H9 (cell line): ENCODE results near the gene MBP. TPM values are rescaled to one million over a fixed set of nuclear protein-coding genes. Genes with fewer than 3 reads are reported as not detected.

ENCODE experiments used
- DNase-seq: peaks from one replicate; pipeline ENCODE4 v3.0.0-alpha.2; 2017
- H2AFZ ChIP-seq: one replicate; pipeline ENCODE4 v1.6.1; 2013; ENCODE audit warnings: mild to moderate bottlenecking, low read length, control low read depth, moderate library complexity
- H2AK5ac ChIP-seq: 2 replicates; pipeline ENCODE4 v1.6.1; 2013; ENCODE audit warnings: low read length, control low read depth, mixed read lengths; ENCODE audit not compliant: insufficient read length
- H2BK120ac ChIP-seq: one replicate; pipeline ENCODE4 v1.6.1; 2013; ENCODE audit warnings: low read depth, mild to moderate bottlenecking, low read length, control low read depth, inconsistent platforms; ENCODE audit not compliant: poor library complexity, severe bottlenecking
- H2BK12ac ChIP-seq: 2 replicates; pipeline ENCODE4 v1.6.1; 2013; ENCODE audit warnings: low read length, control low read depth, mixed read lengths, low read depth; ENCODE audit not compliant: insufficient read length
- H2BK15ac ChIP-seq: 2 replicates; pipeline ENCODE4 v1.6.1; 2013; ENCODE audit warnings: low read depth, low read length, control low read depth
- H2BK20ac ChIP-seq: one replicate; pipeline ENCODE4 v1.6.1; 2013; ENCODE audit warnings: low read depth, mild to moderate bottlenecking, low read length, control low read depth, inconsistent platforms; ENCODE audit not compliant: poor library complexity, severe bottlenecking
- H2BK5ac ChIP-seq: 2 replicates; pipeline ENCODE4 v1.6.1; 2013; ENCODE audit warnings: low read length, control low read depth, mixed read lengths; ENCODE audit not compliant: insufficient read length
- H3K14ac ChIP-seq: 2 replicates; pipeline ENCODE4 v1.6.1; 2013; ENCODE audit warnings: low read length, control low read depth; ENCODE audit not compliant: insufficient read depth
- H3K18ac ChIP-seq: 2 replicates; pipeline ENCODE4 v1.6.1; 2013; ENCODE audit warnings: low read depth, mild to moderate bottlenecking, mixed read lengths, low read length, control low read depth; ENCODE audit not compliant: insufficient read length
- H3K23ac ChIP-seq: 2 replicates; pipeline ENCODE4 v1.6.1; 2013; ENCODE audit warnings: low read length, control low read depth, mixed read lengths, low read depth; ENCODE audit not compliant: insufficient read length
- H3K23me2 ChIP-seq: 2 replicates; pipeline ENCODE4 v1.6.1; 2013; ENCODE audit warnings: low read depth, mild to moderate bottlenecking, mixed read lengths, low read length, control low read depth; ENCODE audit not compliant: insufficient read length, poor library complexity, severe bottlenecking
- H3K27ac ChIP-seq: 2 replicates; pipeline ENCODE4 v1.5.1; 2013; ENCODE audit warnings: low read length, control low read depth, mixed read lengths, low read depth; ENCODE audit not compliant: insufficient read length
- H3K27me3 ChIP-seq: 2 replicates; pipeline ENCODE4 v1.6.1; 2013; ENCODE audit warnings: low read length, control low read depth, inconsistent platforms; ENCODE audit not compliant: insufficient read depth
- H3K4ac ChIP-seq: 2 replicates; pipeline ENCODE4 v1.6.1; 2013; ENCODE audit warnings: low read depth, mild to moderate bottlenecking, control low read depth, inconsistent platforms, low read length, moderate library complexity
- H3K4me1 ChIP-seq: 2 replicates; pipeline ENCODE4 v1.6.1; 2013; ENCODE audit warnings: low read length, control low read depth, inconsistent platforms; ENCODE audit not compliant: insufficient read depth
- H3K4me2 ChIP-seq: 2 replicates; pipeline ENCODE4 v1.6.1; 2013; ENCODE audit warnings: low read length, control low read depth, mixed read lengths; ENCODE audit not compliant: insufficient read length, insufficient read depth
- H3K56ac ChIP-seq: 2 replicates; pipeline ENCODE4 v1.6.1; 2013; ENCODE audit warnings: low read depth, mild to moderate bottlenecking, mixed read lengths, low read length, control low read depth; ENCODE audit not compliant: insufficient read length
- H3K79me1 ChIP-seq: 2 replicates; pipeline ENCODE4 v1.6.1; 2013; ENCODE audit warnings: low read depth, mild to moderate bottlenecking, moderate library complexity, low read length, control low read depth, inconsistent platforms; ENCODE audit not compliant: insufficient read depth, poor library complexity, severe bottlenecking
- H3K79me2 ChIP-seq: 2 replicates; pipeline ENCODE4 v1.6.1; 2013; ENCODE audit warnings: low read length, control low read depth, inconsistent platforms; ENCODE audit not compliant: insufficient read depth
- H3K9ac ChIP-seq: 2 replicates; pipeline ENCODE4 v1.6.1; 2013; ENCODE audit warnings: low read length, control low read depth, mixed read lengths; ENCODE audit not compliant: insufficient read length; ENCODE audit errors: extremely low read depth
- H3K9me3 ChIP-seq: one replicate; pipeline ENCODE4 v1.6.1; 2013; ENCODE audit warnings: low read depth, low read length, inconsistent platforms; ENCODE audit not compliant: control insufficient read depth
- H3T11ph ChIP-seq: one replicate; pipeline ENCODE4 v1.6.1; 2013; ENCODE audit warnings: mild to moderate bottlenecking, low read length, control low read depth, inconsistent platforms
- H4K20me1 ChIP-seq: one replicate; pipeline ENCODE4 v1.6.1; 2013; ENCODE audit not compliant: control insufficient read depth, insufficient read length, insufficient read depth
- H4K5ac ChIP-seq: 2 replicates; pipeline ENCODE4 v1.6.1; 2013; ENCODE audit warnings: low read depth, mild to moderate bottlenecking, mixed read lengths, low read length, control low read depth; ENCODE audit not compliant: insufficient read length
- H4K8ac ChIP-seq: replicated peaks from 2 replicates; pipeline ENCODE4 v1.6.1; 2013; ENCODE audit warnings: low read length, control low read depth, mixed read lengths, low read depth; ENCODE audit not compliant: insufficient read length
- H4K91ac ChIP-seq: 2 replicates; pipeline ENCODE4 v1.6.1; 2013; ENCODE audit warnings: low read depth, mild to moderate bottlenecking, moderate library complexity, mixed read lengths, low read length, control low read depth; ENCODE audit not compliant: insufficient read length
- H3K27ac Mint-ChIP-seq, 3 experiments: 2 replicates in 2 of 3; 3 replicates in 1 of 3; pipeline ENCODE4 v1.8.0; 2020 to 2021; ENCODE audit warnings: mixed read lengths in 3 of 3, mild to moderate bottlenecking in 1 of 3, moderate library complexity in 1 of 3
- H3K27me3 Mint-ChIP-seq: 2 replicates; pipeline ENCODE4 v1.8.0; 2021; ENCODE audit warnings: low read depth, mild to moderate bottlenecking, moderate library complexity, mixed read lengths
- H3K36me3 Mint-ChIP-seq, 3 experiments: 2 replicates in 2 of 3; 3 replicates in 1 of 3; pipeline ENCODE4 v1.8.0; 2020 to 2021; ENCODE audit warnings: low read depth in 3 of 3, mixed read lengths in 3 of 3; ENCODE audit not compliant: insufficient read depth in 1 of 3
- H3K4me1 Mint-ChIP-seq, 2 experiments: 2 replicates each; pipeline ENCODE4 v1.8.0; 2020; ENCODE audit warnings: mixed read lengths in 2 of 2
- H3K4me3 Mint-ChIP-seq, 2 experiments: 2 replicates in 1 of 2; 3 replicates in 1 of 2; pipeline ENCODE4 v1.8.0; 2020 to 2021; ENCODE audit warnings: mild to moderate bottlenecking in 2 of 2, mixed read lengths in 2 of 2, moderate library complexity in 1 of 2
- H3K9me3 Mint-ChIP-seq, 2 experiments: 2 replicates in 1 of 2; 3 replicates in 1 of 2; pipeline ENCODE4 v1.8.0; 2020; ENCODE audit warnings: mild to moderate bottlenecking in 2 of 2, mixed read lengths in 2 of 2, moderate library complexity in 1 of 2
- CTCF ChIP-seq: fragments of 200-600 bp; sonication (generic); conservative IDR thresholded peaks from 3 replicates; pipeline ENCODE4 v1.8.0; 2021; ENCODE audit warnings: antibody characterized with exemption, mild to moderate bottlenecking
- WGBS: extraction: QIAGEN DNeasy Blood & Tissue Kit; methylation state at CpG from one replicate; pipeline ENCODE4 v1.1.7; 2013; ENCODE audit warnings: missing lambda C conversion rate, low lambda C conversion rate, mixed read lengths; ENCODE audit not compliant: insufficient read length; ENCODE audit errors: extremely low coverage; 5-methylcytosine and 5-hydroxymethylcytosine counted together
- total RNA-seq: library from RNA; stranded (reverse); gene quantifications from 2 replicates; pipeline ENCODE4 v1.2.1, GENCODE V29; 2021

MBP gene
- total RNA-seq, 1 experiment from 2014 or later: 8.6 TPM

GRCh38 chr18:77105028-77105427 is 27.6 kb downstream of the MBP start:
- H3T11ph ChIP-seq: no peak overlapping the region
- no peak overlapping the region for H3K56ac ChIP-seq
- H3K27ac ChIP-seq: no peak overlapping the region
- H2BK5ac ChIP-seq: no peak overlapping the region
- no peak overlapping the region for H3K23ac ChIP-seq
- no peak overlapping the region for H3K4me2 ChIP-seq
- H3K27me3 Mint-ChIP-seq: no peaks in the 10 kb centered on the region
- H3K4me3 Mint-ChIP-seq: no peak overlapping the region
- H3K9me3 ChIP-seq: no peaks in the 10 kb centered on the region
- H3K9me3 Mint-ChIP-seq: no peaks in the 10 kb centered on the region
- H2BK120ac ChIP-seq: no peak overlapping the region
- H3K36me3 Mint-ChIP-seq: peaks cover 0 to 5% (median under 1%) of the 10 kb centered on the region in 3 experiments; a peak in 2 of 7 replicates
- no peak for TF ChIP-seq CTCF
- no peak overlapping the region for H3K27ac Mint-ChIP-seq
- no peak overlapping the region for H2BK12ac ChIP-seq
- WGBS: no CpG with 5 or more reads among the region's 10 CpGs
- H3K23me2 ChIP-seq: no peaks in the 10 kb centered on the region
- H2BK20ac ChIP-seq: no peak overlapping the region
- no peaks in the 10 kb centered on the region for H4K20me1 ChIP-seq
- peaks cover 8% of the 10 kb centered on the region for H3K4me1 ChIP-seq
- H3K79me1 ChIP-seq: no peaks in the 10 kb centered on the region
- no peaks in the 10 kb centered on the region for H3K79me2 ChIP-seq
- H4K8ac ChIP-seq: no peak overlapping the region
- no peak overlapping the region for H2AK5ac ChIP-seq
- H4K5ac ChIP-seq: no peak overlapping the region
- H3K4me1 Mint-ChIP-seq: peaks cover 23 to 24% of the 10 kb centered on the region in 2 experiments
- no peak overlapping the region for H2BK15ac ChIP-seq
- no peak overlapping the region for H4K91ac ChIP-seq
- no peak overlapping the region for H2AFZ ChIP-seq
- no peak for DNase-seq
- H3K14ac ChIP-seq: no peak overlapping the region
- no peak overlapping the region for H3K4ac ChIP-seq
- H3K18ac ChIP-seq: no peak overlapping the region
- no peaks in the 10 kb centered on the region for H3K27me3 ChIP-seq
- H3K9ac ChIP-seq: no peak overlapping the region
